Neural crest cell (in vitro differentiated cells): ENCODE measurements around the gene MMAB. TPM values are rescaled to one million over a fixed set of nuclear protein-coding genes. Genes with fewer than 3 reads are reported as not detected.

Experiments
- DNase-seq: peaks from one replicate; pipeline ENCODE4 v3.0.0; 2021; ENCODE audit warnings: low read depth, mixed read lengths, low spot score
- H3K27ac Mint-ChIP-seq: one replicate; pipeline ENCODE4 v1.8.0; 2021; ENCODE audit warnings: mild to moderate bottlenecking, mixed read lengths; ENCODE audit not compliant: unreplicated experiment
- H3K27me3 Mint-ChIP-seq: 2 replicates; pipeline ENCODE4 v1.8.0; 2021; ENCODE audit warnings: low read depth, mild to moderate bottlenecking, mixed read lengths
- H3K36me3 Mint-ChIP-seq: 2 replicates; pipeline ENCODE4 v1.8.0; 2021; ENCODE audit warnings: low read depth, mild to moderate bottlenecking, mixed read lengths
- H3K4me1 Mint-ChIP-seq: 2 replicates; pipeline ENCODE4 v1.8.0; 2021; ENCODE audit warnings: mixed read lengths
- H3K4me3 Mint-ChIP-seq: one replicate; pipeline ENCODE4 v1.8.0; 2021; ENCODE audit warnings: mild to moderate bottlenecking, mixed read lengths
- H3K9me3 Mint-ChIP-seq: 2 replicates; pipeline ENCODE4 v1.8.0; 2021; ENCODE audit warnings: mixed read lengths
- CTCF ChIP-seq: fragments of 200-600 bp; sonication (generic); conservative IDR thresholded peaks from 2 replicates; pipeline ENCODE4 v1.5.0; 2021; ENCODE audit warnings: antibody characterized with exemption, mild to moderate bottlenecking
- total RNA-seq: library from RNA; stranded (reverse); gene quantifications from 2 replicates; pipeline ENCODE4 v1.2.1, GENCODE V29; 2021

The MMAB gene
- total RNA-seq, 1 donor from 2014 or later = 95.6 TPM

DNA sequence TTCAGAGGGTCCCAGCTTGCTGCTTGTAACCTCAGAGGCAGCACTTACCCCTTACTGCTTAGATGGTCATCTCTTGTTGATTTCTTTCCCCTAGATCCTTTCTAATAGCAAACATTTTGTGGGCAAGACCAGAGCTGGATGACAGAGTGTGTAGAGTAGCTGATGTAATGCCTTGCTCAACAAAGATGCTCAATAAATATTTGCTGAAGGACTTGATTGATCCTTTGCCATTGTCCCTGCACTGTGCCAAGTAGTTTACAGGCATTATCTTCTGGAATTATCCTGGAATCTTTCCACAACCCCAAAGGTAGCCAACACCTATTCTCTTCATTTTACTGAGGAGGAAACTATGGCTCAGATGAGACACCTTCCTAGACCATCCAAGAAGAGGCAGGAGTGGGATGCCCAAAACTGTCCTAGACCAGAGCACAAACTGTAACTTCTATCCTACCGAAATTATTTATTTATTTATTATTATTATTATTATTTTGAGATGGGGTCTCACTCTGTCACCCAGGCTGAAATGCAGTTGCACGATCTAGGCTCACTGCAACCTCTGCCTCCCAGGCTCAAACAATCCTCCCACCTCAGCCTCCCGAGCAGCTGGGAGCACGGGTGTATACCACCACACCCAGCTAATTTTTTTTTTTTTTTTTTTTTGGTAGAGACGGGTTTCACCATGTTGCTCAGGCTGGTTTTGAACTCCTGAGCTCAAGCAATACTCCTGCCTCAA lies 1.4 kb downstream of the MMAB start:
- peak overlapping the region; percentile 72 for H3K4me3 Mint-ChIP-seq
- TF ChIP-seq CTCF = no peak
- H3K27ac Mint-ChIP-seq = peak overlapping the region; percentile 99
- H3K36me3 Mint-ChIP-seq = peaks cover 3% of the 10 kb centered on the region
- peaks cover 57% of the 10 kb centered on the region for H3K4me1 Mint-ChIP-seq
- H3K27me3 Mint-ChIP-seq = no peaks in the 10 kb centered on the region
- DNase-seq = no peak
- no peaks in the 10 kb centered on the region for H3K9me3 Mint-ChIP-seq

DNA sequence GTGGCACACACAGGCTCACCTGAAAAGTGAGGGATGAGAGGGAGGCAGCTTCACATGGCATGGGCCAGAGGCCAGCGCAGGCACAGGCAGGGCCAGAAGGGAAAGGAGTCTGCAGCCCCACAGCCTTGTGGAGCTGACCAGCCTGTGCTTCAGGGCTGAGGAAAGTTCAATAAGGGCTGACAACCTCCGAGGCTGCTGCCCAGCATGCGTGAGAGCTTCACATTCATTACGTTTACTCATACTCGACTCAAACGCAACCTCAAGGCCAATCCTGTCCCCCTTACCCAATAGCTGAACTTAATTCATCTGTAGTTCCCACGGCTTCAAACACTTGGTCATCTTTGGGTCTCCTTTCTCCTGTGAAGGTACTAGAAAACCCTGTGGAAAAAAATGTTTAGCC lies 4.8 kb downstream of the MMAB start:
- Mint-ChIP-seq H3K4me3 (no peak overlapping the region), H3K27me3 (no peaks in the 10 kb centered on the region), H3K4me1 (peaks cover 31% of the 10 kb centered on the region), H3K27ac (no peak overlapping the region), H3K9me3 (no peaks in the 10 kb centered on the region), H3K36me3 (no peaks in the 10 kb centered on the region)
- no peak for DNase-seq
- TF ChIP-seq CTCF = no peak

- no peak for TF ChIP-seq CTCF
- H3K27me3 Mint-ChIP-seq = no peaks in the 10 kb centered on the region
- no peak for DNase-seq
- H3K36me3 Mint-ChIP-seq = no peaks in the 10 kb centered on the region
- no peak overlapping the region for H3K27ac Mint-ChIP-seq
- no peaks in the 10 kb centered on the region for H3K9me3 Mint-ChIP-seq
- H3K4me3 Mint-ChIP-seq = no peak overlapping the region
- H3K4me1 Mint-ChIP-seq = peaks cover 26% of the 10 kb centered on the region
These were observed 5.3 kb downstream of the MMAB start for GRCh38 chr12:109567967-109568366.

DNA sequence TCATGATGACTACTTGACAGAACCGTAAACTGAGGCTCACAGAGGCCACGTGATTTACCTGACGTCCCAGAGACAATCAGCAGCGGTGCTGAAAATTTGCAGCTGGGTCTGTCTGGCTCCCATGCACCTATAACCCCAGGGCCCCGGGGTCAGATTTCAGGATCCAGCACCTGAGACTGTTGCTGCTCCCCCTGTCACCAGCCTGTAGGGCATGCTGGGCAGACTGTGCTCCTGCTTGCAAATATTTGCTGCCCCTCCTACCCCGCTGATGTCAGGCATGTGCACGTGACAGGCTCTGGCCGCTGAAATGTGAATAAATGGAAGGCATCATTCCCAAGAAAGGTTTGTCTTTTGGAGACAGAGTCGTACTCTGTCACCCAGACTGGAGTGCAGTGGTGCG lies 6.0 kb downstream of the MMAB start:
- Mint-ChIP-seq H3K27ac (no peak overlapping the region), H3K4me1 (peaks cover 19% of the 10 kb centered on the region), H3K36me3 (no peaks in the 10 kb centered on the region), H3K9me3 (no peaks in the 10 kb centered on the region), H3K27me3 (no peaks in the 10 kb centered on the region), H3K4me3 (no peak overlapping the region)
- TF ChIP-seq CTCF = no peak
- no peak for DNase-seq

GRCh38 chr12:109566424-109566823 lies 6.9 kb downstream of the MMAB start:
- TF ChIP-seq CTCF = no peak
- no peak overlapping the region for H3K27ac Mint-ChIP-seq
- peaks cover 14% of the 10 kb centered on the region for H3K4me1 Mint-ChIP-seq
- no peaks in the 10 kb centered on the region for H3K9me3 Mint-ChIP-seq
- H3K4me3 Mint-ChIP-seq = no peak overlapping the region
- no peaks in the 10 kb centered on the region for H3K36me3 Mint-ChIP-seq
- H3K27me3 Mint-ChIP-seq = no peaks in the 10 kb centered on the region
- no peak for DNase-seq
